Mammary microvascular endothelial cell (primary cell): ENCODE data around the gene FBXO31. TPM values are rescaled to one million over a fixed set of nuclear protein-coding genes. Genes with fewer than 3 reads are reported as not detected.

ENCODE experiments used
- total RNA-seq: library from RNA; depleted of rRNA; stranded (reverse); fragments of >200 nt; gene quantifications from 2 replicates; pipeline ENCODE4 v1.2.3, GENCODE V29; 2015

Gene FBXO31
- total RNA-seq, result 21.9 and 26.9 TPM in 2 replicates

GRCh38 chr16:87383505-87384161 is at the start of gene FBXO31:
Gene FBXO31 (minus strand): TSS chr16:87383776. CDS start chr16:87383744, 32 bp downstream.

GRCh38 chr16:87391950-87392820 is 8.6 kb upstream of the FBXO31 start, which contains the start of gene MAP1LC3B:
Gene MAP1LC3B (plus strand): TSS chr16:87392336. CDS start chr16:87392428, 92 bp downstream.

GRCh38 chr16:87316923-87317749 is 66.4 kb downstream of the FBXO31 start, which contains the start of gene C16orf95:
Gene C16orf95 (minus strand): TSS chr16:87317392. CDS start chr16:87317242, 150 bp downstream.

Other genes starting within 250 kb of the FBXO31 start
- 2.2 and 2.3 TPM in 2 replicates for gene C16orf95, start 66.4 kb downstream of the FBXO31 start, total RNA-seq
- 50.8 and 56.0 TPM in 2 replicates for gene MAP1LC3B, start 8.6 kb upstream of the FBXO31 start, total RNA-seq
- gene ZCCHC14, start 109.2 kb upstream of the FBXO31 start, total RNA-seq, result 5.4 and 5.9 TPM in 2 replicates
- 0.13 TPM in 1 of 2 replicates, not detected in the other for gene JPH3, start 218.7 kb upstream of the FBXO31 start, total RNA-seq